HG03575 (cell line): Measurements from ENCODE around the gene DIO3.

Source experiments
- ATAC-seq: cut with Tn5 transposase; IDR thresholded peaks from one replicate; pipeline ENCODE4 v1.9.1; 2021; ENCODE audit not compliant: unreplicated experiment, insufficient number of reproducible peaks, low FRiP score; ENCODE audit errors: extremely low read depth

The DIO3 gene

GRCh38 chr14:101575581-101575980, 14.3 kb downstream of the DIO3 start:
- no peak for ATAC-seq

- ATAC-seq: no peak
These were observed 16.1 kb downstream of the DIO3 start for GRCh38 chr14:101577221-101577909.

- no peak for ATAC-seq
These were observed 17.2 kb downstream of the DIO3 start for GRCh38 chr14:101578489-101578888.

- no peak for ATAC-seq
These were observed 18.2 kb downstream of the DIO3 start for GRCh38 chr14:101579372-101580080.

- ATAC-seq: no peak
These were observed 20.5 kb downstream of the DIO3 start for GRCh38 chr14:101581806-101582205.

GRCh38 chr14:101582294-101582693, 21.0 kb downstream of the DIO3 start:
- ATAC-seq: no peak

GRCh38 chr14:101583006-101583714, 21.9 kb downstream of the DIO3 start:
- ATAC-seq: no peak

- ATAC-seq: no peak
These were observed 22.4 kb downstream of the DIO3 start for GRCh38 chr14:101583715-101584054.

- no peak for ATAC-seq
These were observed 23.0 kb downstream of the DIO3 start for GRCh38 chr14:101584055-101584859.

- ATAC-seq: no peak
These were observed 23.9 kb downstream of the DIO3 start for GRCh38 chr14:101585211-101585610.

GRCh38 chr14:101586531-101587430, 25.5 kb downstream of the DIO3 start:
- ATAC-seq: no peak

GRCh38 chr14:101587441-101587911, 26.2 kb downstream of the DIO3 start:
- ATAC-seq: no peak

GRCh38 chr14:101588286-101588975, 27.1 kb downstream of the DIO3 start:
- no peak for ATAC-seq

- ATAC-seq: no peak
These were observed 27.7 kb downstream of the DIO3 start for GRCh38 chr14:101588990-101589389.

GRCh38 chr14:101589486-101590015, 28.3 kb downstream of the DIO3 start:
- no peak for ATAC-seq

GRCh38 chr14:101590062-101590461, 28.8 kb downstream of the DIO3 start:
- no peak for ATAC-seq

GRCh38 chr14:101590616-101591015, 29.3 kb downstream of the DIO3 start:
- ATAC-seq: no peak

GRCh38 chr14:101591121-101591520, 29.8 kb downstream of the DIO3 start:
- ATAC-seq: no peak
